Measurements from ENCODE around the gene TTC27. TPM values are rescaled to one million over a fixed set of nuclear protein-coding genes. Genes with fewer than 3 reads are reported as not detected.

Gene TTC27
- total RNA-seq, 2 experiments from 2014 or later: 25.3 to 27.7 TPM

GRCh38 chr2:32832821-32833220 lies 205.0 kb downstream of the TTC27 start:
- no peak for TF ChIP-seq EZH2phosphoT487 (IDR thresholded peaks at IDR 0.05; ENCODE audit: borderline replicate concordance, low read depth, low read length)
- no peak for TF ChIP-seq CTCF (conservative IDR thresholded peaks at IDR 0.05; ENCODE audit: low read length)
- H3K9me2 ChIP-seq (ENCODE audit: insufficient read depth, low read length): no peaks in the 10 kb centered on the region
- H4K20me1 ChIP-seq (ENCODE audit: insufficient read depth, low read length): no peaks in the 10 kb centered on the region
- POLR2A ChIA-PET: interaction anchor here (1.0 kb wide), 1 partner anchor 11 kb away, joined by 3 read pairs; no protein-coding TSS in a partner anchor
- DNase-seq (ENCODE audit: low spot score): no peak
- intact Hi-C loops (cut with micrococcal nuclease; ENCODE audit: unreplicated experiment): no loop called here
- no TSS peak for BruUV-seq (replicated peaks)
- no peaks in the 10 kb centered on the region for H3K9me3 ChIP-seq (ENCODE audit: low read length)
- H3K27ac ChIP-seq (ENCODE audit: low read depth, low read length, poor library complexity, severe bottlenecking): no peak overlapping the region
- no peaks in the 10 kb centered on the region for H3K36me3 ChIP-seq (ENCODE audit: insufficient read depth, low read length)
- no peak overlapping the region for H2AFZ ChIP-seq (ENCODE audit: low read length)
- H3K79me2 ChIP-seq (ENCODE audit: insufficient read depth, low read depth, low read length): no peaks in the 10 kb centered on the region
- H3K4me3 ChIP-seq (ENCODE audit: low read depth, low read length, poor library complexity, severe bottlenecking): no peak overlapping the region
- CTCF ChIA-PET (ENCODE audit: unreplicated experiment): no interaction called here
- no peak overlapping the region for H3K4me2 ChIP-seq (ENCODE audit: low read length)
- peaks cover 20% of the 10 kb centered on the region for H3K4me1 ChIP-seq (ENCODE audit: insufficient read depth, low read length, poor library complexity, severe bottlenecking)

GRCh38 chr2:32833709-32834108 lies 205.9 kb downstream of the TTC27 start:
- H3K4me3 ChIP-seq (ENCODE audit: low read depth, low read length, poor library complexity, severe bottlenecking): no peak overlapping the region
- no TSS peak for BruUV-seq (replicated peaks)
- H3K9me2 ChIP-seq (ENCODE audit: insufficient read depth, low read length): no peaks in the 10 kb centered on the region
- H3K4me2 ChIP-seq (ENCODE audit: low read length): no peak overlapping the region
- H3K9me3 ChIP-seq (ENCODE audit: low read length): no peaks in the 10 kb centered on the region
- ChIA-PET POLR2A (interaction anchor here (0.7 kb wide), 1 partner anchor 38 kb away, joined by 3 read pairs; no protein-coding TSS in a partner anchor), CTCF (ENCODE audit: unreplicated experiment) (no interaction called here)
- TF ChIP-seq EZH2phosphoT487 (IDR thresholded peaks at IDR 0.05; ENCODE audit: borderline replicate concordance, low read depth, low read length): no peak
- no peak for TF ChIP-seq CTCF (conservative IDR thresholded peaks at IDR 0.05; ENCODE audit: low read length)
- DNase-seq (ENCODE audit: low spot score): no peak
- intact Hi-C loops (cut with micrococcal nuclease; ENCODE audit: unreplicated experiment): no loop called here
- H3K4me1 ChIP-seq (ENCODE audit: insufficient read depth, low read length, poor library complexity, severe bottlenecking): peaks cover 27% of the 10 kb centered on the region
- H2AFZ ChIP-seq (ENCODE audit: low read length): no peak overlapping the region
- no peak overlapping the region for H3K27ac ChIP-seq (ENCODE audit: low read depth, low read length, poor library complexity, severe bottlenecking)
- H4K20me1 ChIP-seq (ENCODE audit: insufficient read depth, low read length): no peaks in the 10 kb centered on the region
- H3K36me3 ChIP-seq (ENCODE audit: insufficient read depth, low read length): no peaks in the 10 kb centered on the region
- no peaks in the 10 kb centered on the region for H3K79me2 ChIP-seq (ENCODE audit: insufficient read depth, low read depth, low read length)

GRCh38 chr2:32835148-32835547 lies 207.3 kb downstream of the TTC27 start:
- no peaks in the 10 kb centered on the region for H4K20me1 ChIP-seq (ENCODE audit: insufficient read depth, low read length)
- POLR2A ChIA-PET: no interaction called here
- H3K36me3 ChIP-seq (ENCODE audit: insufficient read depth, low read length): no peaks in the 10 kb centered on the region
- DNase-seq (ENCODE audit: low spot score): no peak
- H3K79me2 ChIP-seq (ENCODE audit: insufficient read depth, low read depth, low read length): no peaks in the 10 kb centered on the region
- H3K9me2 ChIP-seq (ENCODE audit: insufficient read depth, low read length): no peaks in the 10 kb centered on the region
- CTCF ChIA-PET (ENCODE audit: unreplicated experiment): interaction anchor here (1.1 kb wide), 1 partner anchor 110 kb away, joined by 3 read pairs; no protein-coding TSS in a partner anchor
- no TSS peak for BruUV-seq (replicated peaks)
- peak overlapping the region; percentile 17; the same call in 1 of the 2 replicates for H3K4me2 ChIP-seq (ENCODE audit: low read length)
- no peak overlapping the region for H3K4me3 ChIP-seq (ENCODE audit: low read depth, low read length, poor library complexity, severe bottlenecking)
- H3K27ac ChIP-seq (ENCODE audit: low read depth, low read length, poor library complexity, severe bottlenecking): no peak overlapping the region
- TF ChIP-seq CTCF (conservative IDR thresholded peaks at IDR 0.05; ENCODE audit: low read length): no peak
- TF ChIP-seq EZH2phosphoT487 (IDR thresholded peaks at IDR 0.05; ENCODE audit: borderline replicate concordance, low read depth, low read length): no peak
- peak overlapping the region; percentile 20; the same call in 1 of the 2 replicates for H2AFZ ChIP-seq (ENCODE audit: low read length)
- no peaks in the 10 kb centered on the region for H3K9me3 ChIP-seq (ENCODE audit: low read length)
- intact Hi-C loops (cut with micrococcal nuclease; ENCODE audit: unreplicated experiment): no loop called here
- peaks cover 36% of the 10 kb centered on the region for H3K4me1 ChIP-seq (ENCODE audit: insufficient read depth, low read length, poor library complexity, severe bottlenecking)

Data from OCI-LY7 (cell line).